T-helper 17 cell (primary cell): Measurements from ENCODE around the gene GRIN2A. TPM values are rescaled to one million over a fixed set of nuclear protein-coding genes. Genes with fewer than 3 reads are reported as not detected.

Experiments used
- ATAC-seq: fragments of 150-1000 bp; cut with Tn5 transposase; 2 replicates; pipeline ENCODE4 v1.10.0; 2021; ENCODE audit warnings: mild to moderate bottlenecking, moderate library complexity
- DNase-seq, 3 donors: peaks; one replicate each; pipeline versions ENCODE4 v3.0.0 to v3.0.0-alpha.2; 2020 to 2021
- H3K9me3 ChIP-seq: one replicate; pipeline ENCODE4 v1.7.0; 2013; ENCODE audit warnings: low read length, mild to moderate bottlenecking; ENCODE audit not compliant: control insufficient read depth, poor library complexity, severe bottlenecking
- H3K27ac Mint-ChIP-seq: one replicate; pipeline ENCODE4 v1.8.0; 2022; ENCODE audit warnings: mild to moderate bottlenecking, moderate library complexity, mixed read lengths
- H3K27me3 Mint-ChIP-seq: one replicate; pipeline ENCODE4 v1.8.0; 2022; ENCODE audit warnings: mixed read lengths
- H3K36me3 Mint-ChIP-seq: one replicate; pipeline ENCODE4 v1.8.0; 2022; ENCODE audit warnings: low read depth, mixed read lengths
- H3K4me1 Mint-ChIP-seq: one replicate; pipeline ENCODE4 v1.8.0; 2022; ENCODE audit warnings: mild to moderate bottlenecking, mixed read lengths
- H3K4me3 Mint-ChIP-seq: one replicate; pipeline ENCODE4 v1.8.0; 2022; ENCODE audit warnings: mild to moderate bottlenecking, moderate library complexity, mixed read lengths
- total RNA-seq, 4 donors: library from RNA in 2 of 4; stranded (reverse) in 2 of 4; gene quantifications; one replicate each; pipeline ENCODE4 v1.2.3 and lab custom pipeline; 2022 to 2026

The GRIN2A gene
- total RNA-seq, 2 donors from 2014 or later: not detected

GRCh38 chr16:9821970-9822369 is 360.3 kb downstream of the GRIN2A start:
- no peaks in the 10 kb centered on the region for H3K27me3 Mint-ChIP-seq
- no peak overlapping the region for H3K4me3 Mint-ChIP-seq
- DNase-seq (no peak), ATAC-seq (no peak)
- H3K36me3 Mint-ChIP-seq: no peaks in the 10 kb centered on the region
- no peaks in the 10 kb centered on the region for H3K4me1 Mint-ChIP-seq
- H3K9me3 ChIP-seq: no peaks in the 10 kb centered on the region
- no peak overlapping the region for H3K27ac Mint-ChIP-seq

- H3K4me3 Mint-ChIP-seq: no peak overlapping the region
- H3K4me1 Mint-ChIP-seq: no peaks in the 10 kb centered on the region
- ATAC-seq: no peak
- no peak for DNase-seq
- no peaks in the 10 kb centered on the region for H3K27me3 Mint-ChIP-seq
- no peaks in the 10 kb centered on the region for H3K9me3 ChIP-seq
- no peak overlapping the region for H3K27ac Mint-ChIP-seq
- H3K36me3 Mint-ChIP-seq: no peaks in the 10 kb centered on the region
Observed at GRCh38 chr16:9821331-9821730, 360.9 kb downstream of the GRIN2A start.

- ATAC-seq: no peak
- H3K9me3 ChIP-seq: no peaks in the 10 kb centered on the region
- Mint-ChIP-seq H3K27ac (no peak overlapping the region), H3K27me3 (no peaks in the 10 kb centered on the region), H3K4me3 (no peak overlapping the region), H3K36me3 (no peaks in the 10 kb centered on the region), H3K4me1 (no peaks in the 10 kb centered on the region)
- no peak for DNase-seq
Observed at GRCh38 chr16:9820476-9821246, 361.6 kb downstream of the GRIN2A start.

- Mint-ChIP-seq H3K4me1 (no peaks in the 10 kb centered on the region), H3K27me3 (no peaks in the 10 kb centered on the region), H3K36me3 (no peaks in the 10 kb centered on the region), H3K4me3 (no peak overlapping the region), H3K27ac (no peak overlapping the region)
- H3K9me3 ChIP-seq: no peaks in the 10 kb centered on the region
- ATAC-seq (no peak), DNase-seq (no peak)
Observed at GRCh38 chr16:9818702-9819101, 363.5 kb downstream of the GRIN2A start.

GRCh38 chr16:9817586-9817985 is 364.6 kb downstream of the GRIN2A start:
- no peaks in the 10 kb centered on the region for H3K9me3 ChIP-seq
- H3K27ac Mint-ChIP-seq: no peak overlapping the region
- no peak overlapping the region for H3K4me3 Mint-ChIP-seq
- H3K27me3 Mint-ChIP-seq: no peaks in the 10 kb centered on the region
- no peak for ATAC-seq
- no peak for DNase-seq
- no peaks in the 10 kb centered on the region for H3K36me3 Mint-ChIP-seq
- no peaks in the 10 kb centered on the region for H3K4me1 Mint-ChIP-seq

GRCh38 chr16:9816644-9817043 is 365.6 kb downstream of the GRIN2A start:
- Mint-ChIP-seq H3K27ac (no peak overlapping the region), H3K4me1 (no peaks in the 10 kb centered on the region), H3K4me3 (no peak overlapping the region), H3K27me3 (no peaks in the 10 kb centered on the region), H3K36me3 (no peaks in the 10 kb centered on the region)
- no peak for DNase-seq
- ATAC-seq: no peak
- H3K9me3 ChIP-seq: no peaks in the 10 kb centered on the region

- no peak overlapping the region for H3K27ac Mint-ChIP-seq
- H3K4me3 Mint-ChIP-seq: no peak overlapping the region
- ATAC-seq (no peak), DNase-seq (no peak)
- no peaks in the 10 kb centered on the region for H3K9me3 ChIP-seq
- H3K36me3 Mint-ChIP-seq: no peaks in the 10 kb centered on the region
- H3K27me3 Mint-ChIP-seq: no peaks in the 10 kb centered on the region
- H3K4me1 Mint-ChIP-seq: no peaks in the 10 kb centered on the region
Observed at GRCh38 chr16:9813665-9814064, 368.6 kb downstream of the GRIN2A start.

- Mint-ChIP-seq H3K4me1 (no peaks in the 10 kb centered on the region), H3K27ac (no peak overlapping the region)
Observed at GRCh38 chr16:9808210-9808609, 374.0 kb downstream of the GRIN2A start.

GRCh38 chr16:9807302-9807701 is 374.9 kb downstream of the GRIN2A start:
- no peak for ATAC-seq
- Mint-ChIP-seq H3K27ac (no peak overlapping the region), H3K4me1 (no peaks in the 10 kb centered on the region), H3K36me3 (no peaks in the 10 kb centered on the region), H3K4me3 (no peak overlapping the region), H3K27me3 (no peaks in the 10 kb centered on the region)
- no peak for DNase-seq
- no peaks in the 10 kb centered on the region for H3K9me3 ChIP-seq

More at GRCh38 chr16:9808210-9808609, 374.0 kb downstream of the GRIN2A start:
- no peak for DNase-seq
- Mint-ChIP-seq H3K36me3 (no peaks in the 10 kb centered on the region), H3K4me3 (no peak overlapping the region), H3K27me3 (no peaks in the 10 kb centered on the region)
- no peaks in the 10 kb centered on the region for H3K9me3 ChIP-seq
- no peak for ATAC-seq

GRCh38 chr16:9805109-9805508 is 377.1 kb downstream of the GRIN2A start:
- H3K4me1 Mint-ChIP-seq: no peaks in the 10 kb centered on the region
- H3K4me3 Mint-ChIP-seq: no peak overlapping the region
- no peaks in the 10 kb centered on the region for H3K36me3 Mint-ChIP-seq
- H3K27me3 Mint-ChIP-seq: no peaks in the 10 kb centered on the region
- DNase-seq: no peak
- no peak overlapping the region for H3K27ac Mint-ChIP-seq
- ATAC-seq: no peak
- H3K9me3 ChIP-seq: no peaks in the 10 kb centered on the region

GRCh38 chr16:9802160-9802559 is 380.1 kb downstream of the GRIN2A start:
- ATAC-seq: no peak
- Mint-ChIP-seq H3K4me3 (no peak overlapping the region), H3K27me3 (no peaks in the 10 kb centered on the region), H3K4me1 (no peaks in the 10 kb centered on the region), H3K27ac (no peak overlapping the region), H3K36me3 (no peaks in the 10 kb centered on the region)
- no peak for DNase-seq
- no peaks in the 10 kb centered on the region for H3K9me3 ChIP-seq

GRCh38 chr16:9801651-9802050 is 380.6 kb downstream of the GRIN2A start:
- Mint-ChIP-seq H3K4me3 (no peak overlapping the region), H3K27me3 (no peaks in the 10 kb centered on the region), H3K36me3 (no peaks in the 10 kb centered on the region), H3K4me1 (no peaks in the 10 kb centered on the region), H3K27ac (no peak overlapping the region)
- H3K9me3 ChIP-seq: no peaks in the 10 kb centered on the region
- no peak for ATAC-seq
- DNase-seq: no peak

- ATAC-seq (no peak), DNase-seq (no peak)
- no peaks in the 10 kb centered on the region for H3K9me3 ChIP-seq
- Mint-ChIP-seq H3K4me1 (no peaks in the 10 kb centered on the region), H3K4me3 (no peak overlapping the region), H3K27me3 (no peaks in the 10 kb centered on the region), H3K36me3 (no peaks in the 10 kb centered on the region), H3K27ac (no peak overlapping the region)
Observed at GRCh38 chr16:9800186-9800738, 382.0 kb downstream of the GRIN2A start.

- Mint-ChIP-seq H3K4me3 (no peak overlapping the region), H3K27me3 (no peaks in the 10 kb centered on the region), H3K36me3 (no peaks in the 10 kb centered on the region), H3K4me1 (no peaks in the 10 kb centered on the region), H3K27ac (no peak overlapping the region)
- no peak for ATAC-seq
- DNase-seq: no peak
- no peaks in the 10 kb centered on the region for H3K9me3 ChIP-seq
Observed at GRCh38 chr16:9798952-9799580, 383.2 kb downstream of the GRIN2A start.
